OCI-LY7 (cell line): ENCODE measurements around the gene ITIH1.

Experiments
- CTCF ChIP-seq: fragments of 200-600 bp; sonication (generic); conservative IDR thresholded peaks from 2 replicates; pipeline ENCODE4 v1.5.1; 2014; ENCODE audit warnings: mild to moderate bottlenecking, antibody characterized with exemption, low read length, moderate library complexity, mixed read lengths
- EZH2phosphoT487 ChIP-seq: fragments of 200-600 bp; sonication (generic); IDR thresholded peaks from 2 replicates; pipeline ENCODE4 v1.6.1; 2018; ENCODE audit warnings: low read depth, borderline replicate concordance, mild to moderate bottlenecking, mixed run types, antibody characterized with exemption, low read length, moderate library complexity, mixed read lengths

DNA sequence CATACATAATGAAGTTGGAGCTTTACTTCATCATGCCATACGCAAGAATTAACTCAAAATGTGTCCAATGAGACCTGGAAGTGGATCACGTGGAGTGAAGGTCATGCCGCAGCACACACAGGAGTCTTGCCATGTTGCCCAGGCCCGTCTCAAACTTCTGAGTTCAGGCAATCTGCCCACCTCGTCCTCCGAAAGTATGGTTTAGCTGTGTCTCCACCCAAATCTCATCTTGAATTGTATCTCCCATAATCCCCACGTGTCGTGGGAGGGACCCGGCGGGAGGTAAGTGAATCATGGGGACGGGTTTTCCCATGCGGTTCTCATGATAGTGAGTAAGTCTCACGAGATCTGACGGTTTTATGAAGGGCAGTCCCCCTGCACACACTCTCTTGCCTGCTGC is 45.8 kb upstream of the ITIH1 start:
- no peak for TF ChIP-seq CTCF
- TF ChIP-seq EZH2phosphoT487, result no peak
